ENCODE data around the gene CCDC89. TPM values are rescaled to one million over a fixed set of nuclear protein-coding genes. Genes with fewer than 3 reads are reported as not detected.

The CCDC89 gene
- total and polyA plus RNA-seq, 2 of the 4 experiments (the other 2 are of a cell fraction) = 4.0 to 7.9 TPM

- DNase-seq (no peak), ATAC-seq (ENCODE audit: low read depth) (no peak)
- dilution Hi-C loops (cut with HindIII; ENCODE audit: low sequenced_read_pairs, unreplicated experiment) = no loop called here
- Histone ChIP-seq H3K4me1 (ENCODE audit: control insufficient read depth, insufficient read depth, low read length) (peaks cover 10% of the 10 kb centered on the region; the same call in 1 of the 2 replicates), H3K27ac (ENCODE audit: insufficient read depth, low read length) (peak overlapping the region; percentile 34), H3K56ac (ENCODE audit: extremely low read depth, insufficient read depth, low read length) (0 out of 2 replicates have a peak overlapping the region, but pooled peaks have one; percentile 20), H2AFZ (replicated peaks; ENCODE audit: low read length, poor library complexity) (no peak overlapping the region), H3K4ac (ENCODE audit: low read depth, low read length) (peak overlapping the region; percentile 66), H3K23ac (ENCODE audit: low read depth, low read length) (peak overlapping the region; percentile 22; the same call in 1 of the 2 replicates), H2BK15ac (ENCODE audit: low read depth, low read length) (peak overlapping the region; percentile 90), H3K4me3 (ENCODE audit: insufficient read depth, low read depth, low read length) (no peak overlapping the region), H3K79me1 (ENCODE audit: low read depth in 1 of 2, low read length in 2 of 2) (peaks cover 8 to 9% of the 10 kb centered on the region in 2 experiments; a peak in 2 of 4 replicates), H3K9me1 (ENCODE audit: insufficient read depth, low read length) (peaks cover 4% of the 10 kb centered on the region), H3K27me3 (ENCODE audit: control insufficient read depth, insufficient read depth, low read length) (no peaks in the 10 kb centered on the region), H2AK9ac (replicated peaks; ENCODE audit: low read depth, low read length, poor library complexity) (no peak overlapping the region), H2BK120ac (ENCODE audit: low read depth, low read length) (peak overlapping the region; percentile 83), H3K14ac (replicated peaks; ENCODE audit: low read depth, low read length) (peak overlapping the region; percentile 67), H2AK5ac (ENCODE audit: low read depth, low read length) (peak overlapping the region; percentile 90; the same call in 1 of the 2 replicates), H4K20me1 (ENCODE audit: insufficient read depth, low read length) (no peaks in the 10 kb centered on the region), H3K9me3 (ENCODE audit: control insufficient read depth, insufficient read depth, low read length) (no peaks in the 10 kb centered on the region), H4K8ac (ENCODE audit: low read depth in 2 of 2, low read length in 2 of 2) (peak overlapping the region; percentile 44 to 49; a peak in 3 of 4 replicates), H3K4me2 (ENCODE audit: low read depth, low read length) (no peak overlapping the region), H4K91ac (ENCODE audit: insufficient read depth, low read depth, low read length) (peak overlapping the region; percentile 79), H4K5ac (ENCODE audit: low read depth, low read length) (peak overlapping the region; percentile 52; the same call in 1 of the 2 replicates), H3K36me3 (ENCODE audit: control insufficient read depth, insufficient read depth, low read length) (peaks cover 3% of the 10 kb centered on the region; the same call in 1 of the 2 replicates), H2BK5ac (ENCODE audit: low read depth, low read length, poor library complexity, severe bottlenecking) (peak overlapping the region; percentile 83), H2BK20ac (ENCODE audit: low read depth, low read length) (peak overlapping the region; percentile 83), H3K9ac (ENCODE audit: low read depth, low read length) (no peak overlapping the region), H3K18ac (ENCODE audit: low read depth, low read length) (peak overlapping the region; percentile 55; the same call in 1 of the 2 replicates)
- ChIA-PET CTCF (interaction anchor here (1.2 kb wide), 1 partner anchor 26 kb away, joined by 6 read pairs; no protein-coding TSS in a partner anchor), POLR2A (ENCODE audit: unreplicated experiment) (no interaction called here)
- WGBS, 2 experiments (ENCODE audit: extremely low coverage in 2 of 2, insufficient read length in 1 of 2) = no CpG with 5 or more reads among the region's 3 CpGs
- BruUV-seq (replicated peaks) = no TSS peak
- in situ Hi-C loops (cut with MboI; ENCODE audit: low sequenced_read_pairs) = no loop called here
- intact Hi-C loops (cut with micrococcal nuclease) = no loop called here
- no peak for TF ChIP-seq MXI1 (IDR thresholded peaks at IDR 0.05; ENCODE audit: borderline replicate concordance, low read depth, low read length)
- TF ChIP-seq MAZ (IDR thresholded peaks at IDR 0.05; ENCODE audit: borderline replicate concordance, low read depth, low read length) = no peak
- TF ChIP-seq CTCF (conservative IDR thresholded peaks at IDR 0.05; ENCODE audit: low read depth, low read length) = no peak
- no peak for TF ChIP-seq RFX5 (IDR thresholded peaks at IDR 0.05; ENCODE audit: low read depth, low read length)
- TF ChIP-seq ELK1 (IDR thresholded peaks at IDR 0.05; ENCODE audit: borderline replicate concordance, low read depth, low read length) = no peak
- no peak for TF ChIP-seq CHD1 (IDR thresholded peaks at IDR 0.05; ENCODE audit: low read depth, low read length)
- no peak for TF ChIP-seq NFE2L2 (IDR thresholded peaks at IDR 0.05; ENCODE audit: low read depth, low read length)
- no peak for TF ChIP-seq POLR2A (IDR thresholded peaks at IDR 0.05; ENCODE audit: low read depth, low read length)
- TF ChIP-seq MAFK (IDR thresholded peaks at IDR 0.05; ENCODE audit: low read depth, low read length) = no peak
- no peak for TF ChIP-seq BHLHE40 (IDR thresholded peaks at IDR 0.05; ENCODE audit: low read depth, low read length)
- TF ChIP-seq FOS (IDR thresholded peaks at IDR 0.05; ENCODE audit: low read depth, low read length) = no peak
- no peak for TF ChIP-seq RCOR1 (IDR thresholded peaks at IDR 0.05; ENCODE audit: insufficient replicate concordance, low read length)
- no peak for TF ChIP-seq USF2 (IDR thresholded peaks at IDR 0.05; ENCODE audit: low read depth, low read length)
- no peak for TF ChIP-seq RAD21 (IDR thresholded peaks at IDR 0.05; ENCODE audit: low read length)
- TF ChIP-seq SMC3 (IDR thresholded peaks at IDR 0.05; ENCODE audit: low read depth, low read length) = no peak
Measured at GRCh38 chr11:85726381-85726780, 40.4 kb upstream of the CCDC89 start.

All from IMR-90 (cell line).